H1 (cell line): ENCODE results near the gene CAPN2. TPM values are rescaled to one million over a fixed set of nuclear protein-coding genes. Genes with fewer than 3 reads are reported as not detected.

Experiments
- CTCF ChIA-PET: fragments of 300-600 bp; sonication (Branson Sonifier 250); formaldehyde crosslinking; loops from one replicate; lab custom pipeline; 2021; ENCODE audit not compliant: partially characterized antibody; lab: Charles Lee
- POLR2A ChIA-PET: fragments of 300-600 bp; sonication (Branson Sonifier 250); formaldehyde crosslinking; loops from one replicate; lab custom pipeline; 2021; ENCODE audit warnings: inconsistent platforms; ENCODE audit not compliant: partially characterized antibody; lab: Charles Lee
- DNase-seq, 2 experiments: peaks; one replicate each; pipeline versions ENCODE4 v3.0.0 to v3.0.0-alpha.2; 2010 to 2022; ENCODE audit warnings: low spot score in 2 of 2, low read depth in 1 of 2, mixed read lengths in 1 of 2
- FAIRE-seq: peaks from 2 replicates; lab custom pipeline; 2011; peaks lifted over from hg19 to GRCh38; lab: Jason Lieb, UNC
- H2AFZ ChIP-seq: 2 replicates; pipeline ENCODE4 v1.8.1; 2012; ENCODE audit warnings: low read length, inconsistent platforms
- H2AK5ac ChIP-seq: 2 replicates; pipeline ENCODE4 v1.6.1; 2013; ENCODE audit warnings: low read depth, low read length
- H2BK120ac ChIP-seq: replicated peaks from 2 replicates; pipeline ENCODE3; 2013; ENCODE audit warnings: low read depth, low read length, inconsistent platforms
- H2BK12ac ChIP-seq: 2 replicates; pipeline ENCODE4 v1.6.1; 2013; ENCODE audit warnings: low read depth, low read length
- H2BK15ac ChIP-seq: 2 replicates; pipeline ENCODE4 v1.6.1; 2013; ENCODE audit warnings: low read length
- H2BK20ac ChIP-seq: 2 replicates; pipeline ENCODE4 v1.6.1; 2013; ENCODE audit warnings: low read length
- H2BK5ac ChIP-seq: 2 replicates; pipeline ENCODE4 v1.6.1; 2013; ENCODE audit warnings: low read depth, low read length
- H3K14ac ChIP-seq: 2 replicates; pipeline ENCODE4 v1.6.1; 2013; ENCODE audit warnings: inconsistent platforms; ENCODE audit not compliant: insufficient read length
- H3K18ac ChIP-seq: 2 replicates; pipeline ENCODE4 v1.6.1; 2013; ENCODE audit warnings: low read length; ENCODE audit errors: extremely low read depth
- H3K23ac ChIP-seq: 2 replicates; pipeline ENCODE4 v1.6.1; 2013; ENCODE audit warnings: inconsistent platforms; ENCODE audit not compliant: insufficient read length
- H3K23me2 ChIP-seq: 2 replicates; pipeline ENCODE4 v1.6.1; 2013; ENCODE audit warnings: low read depth, low read length
- H3K27ac ChIP-seq: 2 replicates; pipeline ENCODE4 v1.6.1; 2011; ENCODE audit warnings: low read depth, low read length, inconsistent platforms
- H3K27me3 ChIP-seq, 4 experiments: replicated peaks in 1 of 4; 1 replicate in 1 of 4; 2 replicates in 3 of 4; pipeline versions ENCODE4 v1.6.1 to v1.8.1; 2011 to 2013; ENCODE audit warnings: low read length in 3 of 4, mild to moderate bottlenecking in 3 of 4, inconsistent platforms in 2 of 4, mixed read lengths in 2 of 4, moderate library complexity in 1 of 4; ENCODE audit not compliant: control insufficient read depth in 3 of 4, insufficient read depth in 3 of 4; ENCODE audit errors: extremely low read depth in 1 of 4
- H3K36me3 ChIP-seq, 4 experiments: 2 replicates each; pipeline versions ENCODE4 v1.6.1 to v1.8.1; 2011 to 2013; ENCODE audit warnings: mild to moderate bottlenecking in 4 of 4, low read length in 3 of 4, moderate library complexity in 2 of 4, control low read depth in 1 of 4, inconsistent platforms in 1 of 4; ENCODE audit not compliant: insufficient read depth in 4 of 4, control insufficient read depth in 2 of 4
- H3K4ac ChIP-seq: replicated peaks from 2 replicates; pipeline ENCODE3; 2013; ENCODE audit warnings: low read length, low read depth, mixed read lengths, inconsistent platforms; ENCODE audit not compliant: insufficient read length
- H3K4me1 ChIP-seq, 4 experiments: replicated peaks in 1 of 4; 1 replicate in 1 of 4; 2 replicates in 3 of 4; pipeline versions ENCODE4 v1.6.1 to v1.8.1; 2011 to 2013; ENCODE audit warnings: low read length in 3 of 4, inconsistent platforms in 2 of 4, mixed read lengths in 1 of 4; ENCODE audit not compliant: insufficient read depth in 4 of 4, control insufficient read depth in 3 of 4
- H3K4me2 ChIP-seq, 2 experiments: 2 replicates each; pipeline versions ENCODE4 v1.6.1 to v1.8.1; 2011 to 2013; ENCODE audit warnings: low read depth in 2 of 2, low read length in 2 of 2, control low read depth in 1 of 2, inconsistent platforms in 1 of 2, mild to moderate bottlenecking in 1 of 2; ENCODE audit not compliant: insufficient read depth in 1 of 2
- H3K4me3 ChIP-seq, 4 experiments: fragments of 200-600, 300-600 bp in 1 of 4; sonication (generic), shearing (Covaris generic), sonication (Bioruptor Twin) in 1 of 4; 2 replicates each; pipeline versions ENCODE4 v1.5.1 to v1.8.1; 2011 to 2016; ENCODE audit warnings: low read length in 4 of 4, low read depth in 3 of 4, control low read depth in 2 of 4, inconsistent platforms in 2 of 4, mild to moderate bottlenecking in 2 of 4, mixed read lengths in 1 of 4, moderate library complexity in 1 of 4; ENCODE audit not compliant: insufficient read depth in 2 of 4; ENCODE audit errors: extremely low read depth in 1 of 4
- H3K56ac ChIP-seq: replicated peaks from 2 replicates; pipeline ENCODE3; 2013; ENCODE audit warnings: low read depth, mild to moderate bottlenecking, mixed read lengths, low read length, inconsistent platforms; ENCODE audit not compliant: insufficient read length
- H3K79me1 ChIP-seq: 2 replicates; pipeline ENCODE4 v1.6.1; 2013; ENCODE audit warnings: low read depth, low read length, control low read depth
- H3K79me2 ChIP-seq, 2 experiments: 2 replicates each; pipeline versions ENCODE4 v1.6.1 to v1.8.1; 2012 to 2013; ENCODE audit warnings: low read length in 2 of 2, mild to moderate bottlenecking in 2 of 2, inconsistent platforms in 1 of 2; ENCODE audit not compliant: insufficient read depth in 2 of 2, control insufficient read depth in 1 of 2
- H3K9ac ChIP-seq, 4 experiments: replicated peaks in 1 of 4; 1 replicate in 1 of 4; 2 replicates in 3 of 4; pipeline versions ENCODE4 v1.6.1 to v1.8.1; 2011 to 2013; ENCODE audit warnings: low read depth in 3 of 4, low read length in 3 of 4, control low read depth in 2 of 4, mild to moderate bottlenecking in 2 of 4, moderate library complexity in 2 of 4, inconsistent platforms in 1 of 4; ENCODE audit errors: extremely low read depth in 1 of 4
- H3K9me3 ChIP-seq, 2 experiments: 2 replicates each; pipeline versions ENCODE4 v1.6.1 to v1.8.1; 2012 to 2013; ENCODE audit warnings: mild to moderate bottlenecking in 2 of 2, moderate library complexity in 2 of 2, control low read depth in 1 of 2, inconsistent platforms in 1 of 2, low read depth in 1 of 2, low read length in 1 of 2, mixed read lengths in 1 of 2; ENCODE audit not compliant: insufficient read depth in 2 of 2
- H4K20me1 ChIP-seq, 2 experiments: replicated peaks in 1 of 2; 2 replicates each; pipeline versions ENCODE3 to v1.8.1; 2011 to 2013; ENCODE audit warnings: inconsistent platforms in 2 of 2, low read length in 2 of 2, mild to moderate bottlenecking in 1 of 2; ENCODE audit not compliant: insufficient read depth in 2 of 2, control insufficient read depth in 1 of 2
- H4K5ac ChIP-seq: 2 replicates; pipeline ENCODE4 v1.6.1; 2013; ENCODE audit warnings: low read length, low read depth, mixed read lengths, inconsistent platforms; ENCODE audit not compliant: insufficient read length
- H4K8ac ChIP-seq: 2 replicates; pipeline ENCODE4 v1.8.0; 2013; ENCODE audit warnings: mild to moderate bottlenecking, moderate library complexity, low read length, inconsistent platforms; ENCODE audit not compliant: insufficient read depth; ENCODE audit errors: extremely low read depth
- H4K91ac ChIP-seq: replicated peaks from 2 replicates; pipeline ENCODE3; 2013; ENCODE audit warnings: low read length, mixed read lengths, inconsistent platforms; ENCODE audit not compliant: insufficient read length
- EZH2 ChIP-seq: fragments of 200-600 bp; sonication (generic); IDR thresholded peaks from 2 replicates; pipeline ENCODE4 v1.7.1; 2012; ENCODE audit warnings: low read depth, mild to moderate bottlenecking, moderate library complexity, low read length, inconsistent platforms; ENCODE audit not compliant: severe bottlenecking
- GTF2F1 ChIP-seq: IDR thresholded peaks from 2 replicates; pipeline ENCODE4 v1.6.1; 2012; ENCODE audit warnings: low read depth, low read length, improper control_type of control experiment, borderline replicate concordance
- SIN3A ChIP-seq, 2 experiments: IDR thresholded peaks in 1 of 2; conservative IDR thresholded peaks in 1 of 2; 2 replicates each; pipeline ENCODE4 v1.6.1; 2011 to 2012; ENCODE audit warnings: low read length in 2 of 2, improper control_type of control experiment in 1 of 2, low read depth in 1 of 2, mild to moderate bottlenecking in 1 of 2
- SIX5 ChIP-seq: IDR thresholded peaks from 2 replicates; pipeline ENCODE4 v1.6.1; 2011; ENCODE audit warnings: mild to moderate bottlenecking, low read depth, low read length
- ZNF274 ChIP-seq: IDR thresholded peaks from 2 replicates; pipeline ENCODE4 v1.7.0; 2012; ENCODE audit warnings: low read length, borderline replicate concordance; ENCODE audit errors: extremely low read depth
- WGBS, 2 experiments: shearing (Covaris generic) in 1 of 2; methylation state at CpG; one replicate each; pipeline versions ENCODE4 v1.1.6 to v1.1.7; 2013 to 2015; ENCODE audit warnings: low lambda C conversion rate in 2 of 2, mixed read lengths in 2 of 2, inconsistent platforms in 1 of 2, low coverage in 1 of 2, missing lambda C conversion rate in 1 of 2; ENCODE audit not compliant: insufficient replicate concordance in 2 of 2, insufficient coverage in 1 of 2, insufficient read length in 1 of 2; ENCODE audit errors: extremely low coverage in 1 of 2, missing lambda C conversion rate in 1 of 2; 5-methylcytosine and 5-hydroxymethylcytosine counted together
- polyA plus RNA-seq, 7 experiments: library from polyadenylated mRNA; depleted of rRNA in 3 of 7; stranded (reverse) in 5 of 7; unstranded in 2 of 7; fragments of >200 nt in 5 of 7; fragments of 200-250 nt in 2 of 7; gene quantifications; 1 replicate in 5 of 7; 2 replicates in 1 of 7; 4 replicates in 1 of 7; pipeline versions ENCODE4 v1.2.1 to v1.2.3, GENCODE V29; 2011 to 2013; ENCODE audit warnings: missing spikeins in 2 of 7, mixed read lengths in 2 of 7
- total RNA-seq: library from RNA; stranded (reverse); fragmentation: NEBNext Ultra II Directional; extraction: Animal tissue kit (Norgen Biotek cat#: 25700); gene quantifications from 2 replicates; pipeline ENCODE4 v1.2.1, GENCODE V29; 2021

CAPN2 gene
- total and polyA plus RNA-seq, 2 of the 8 experiments (the other 6 are each of a cell fraction or from before 2014, with no cell fraction given) = 9.2 to 10.3 TPM

- TF ChIP-seq GTF2F1 = no peak
- TF ChIP-seq EZH2 = no peak
- no peak for TF ChIP-seq ZNF274
- no peak for TF ChIP-seq SIN3A (conservative IDR thresholded peaks at IDR 0.05 in 1 of 2, IDR thresholded peaks at IDR 0.05 in 1 of 2; ENCODE audit: low read depth in 1 of 2, low read length in 2 of 2)
- no peak for TF ChIP-seq SIX5
- peaks cover 0 to 2% of the 10 kb centered on the region in 2 experiments for H4K20me1 ChIP-seq
- peak overlapping the region in 2 of 4 experiments; percentile 63 to 76; a peak in 3 of 8 replicates for H3K4me3 ChIP-seq
- no peak overlapping the region for H3K4ac ChIP-seq
- H3K23me2 ChIP-seq = peaks cover 8% of the 10 kb centered on the region; the same call in 1 of the 2 replicates
- no peak overlapping the region for H3K18ac ChIP-seq
- no peak overlapping the region for H4K5ac ChIP-seq
- peaks cover 0 to 65% (median 52%) of the 10 kb centered on the region in 4 experiments; a peak in 6 of 7 replicates for H3K27me3 ChIP-seq
- no peak overlapping the region for H2AFZ ChIP-seq
- DNase-seq (no peak), FAIRE-seq (no peak)
- H4K8ac ChIP-seq = no peak overlapping the region
- POLR2A ChIA-PET = interaction anchor here (1.4 to 2.4 kb wide), 4 partner anchors 15 to 132 kb away, joined by 3 to 10 read pairs (median 7); partner anchors contain the start of gene TP53BP2
- H3K56ac ChIP-seq = no peak overlapping the region
- no peak overlapping the region for H3K27ac ChIP-seq
- H3K36me3 ChIP-seq = no peaks in the 10 kb centered on the region
- WGBS, 2 experiments = 73% methylated on average over 7 of the region's 7 CpGs; no CpG with 5 or more reads in 1 of the 2 experiments
- no peaks in the 10 kb centered on the region for H3K9me3 ChIP-seq
- H2BK5ac ChIP-seq = no peak overlapping the region
- no peak overlapping the region for H2BK12ac ChIP-seq
- no peak overlapping the region for H2BK15ac ChIP-seq
- H3K79me1 ChIP-seq = no peaks in the 10 kb centered on the region
- H2AK5ac ChIP-seq = 0 out of 2 replicates have a peak overlapping the region, but pooled peaks have one; percentile 32
- no peak overlapping the region for H3K9ac ChIP-seq
- no peaks in the 10 kb centered on the region for H3K79me2 ChIP-seq
- peaks cover 4 to 22% (median 14%) of the 10 kb centered on the region in 4 experiments; a peak in 6 of 7 replicates for H3K4me1 ChIP-seq
- H3K14ac ChIP-seq = no peak overlapping the region
- H4K91ac ChIP-seq = no peak overlapping the region
- no peak overlapping the region for H3K23ac ChIP-seq
- H3K4me2 ChIP-seq = peak overlapping the region; percentile 82 to 84; a peak in 3 of 4 replicates
- no peak overlapping the region for H2BK120ac ChIP-seq
- CTCF ChIA-PET = interaction anchor here (1.3 to 5.2 kb wide), 4 partner anchors 19 to 37 kb away, joined by 3 to 50 read pairs (median 6); no protein-coding TSS in a partner anchor
- H2BK20ac ChIP-seq = no peak overlapping the region
Measured at GRCh38 chr1:223713546-223714420, 1.4 kb downstream of the CAPN2 start.
